ENCODE results near the gene HERC3.

DNA sequence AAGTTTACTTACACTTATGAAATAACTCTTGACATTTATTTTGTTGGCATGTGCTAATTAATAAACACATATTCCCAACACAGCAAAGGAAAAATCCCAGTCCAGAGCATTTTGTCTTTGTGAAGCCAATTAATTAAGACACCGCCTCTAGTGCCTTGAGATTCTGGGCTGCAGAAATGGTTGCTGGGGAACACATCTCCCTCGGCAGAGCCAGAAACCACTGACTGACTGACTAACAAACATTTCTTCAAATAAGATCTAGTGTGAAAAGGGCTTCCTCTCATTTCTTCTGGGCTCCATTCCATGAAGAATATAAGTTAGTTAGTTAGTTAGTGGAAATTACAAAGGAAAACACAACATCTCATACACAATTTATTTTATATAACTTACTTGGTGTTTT is 133.7 kb downstream of the HERC3 start:
- TF ChIP-seq CTCF (IDR thresholded peaks at IDR 0.05; ENCODE audit: low read length) (no peak), EZH2 (IDR thresholded peaks at IDR 0.05; ENCODE audit: borderline replicate concordance, low read length) (no peak)
